Mesodermal cell (in vitro differentiated cells): ENCODE data around the gene KIAA1755.

Experiments used
- H3K27ac ChIP-seq: 2 replicates; pipeline ENCODE4 v1.7.0; 2013; ENCODE audit warnings: mild to moderate bottlenecking, low read depth, low read length, moderate library complexity; ENCODE audit not compliant: severe bottlenecking
- H3K36me3 ChIP-seq: 2 replicates; pipeline ENCODE4 v1.7.1; 2013; ENCODE audit warnings: mild to moderate bottlenecking, low read length, moderate library complexity; ENCODE audit not compliant: control insufficient read depth, insufficient read depth
- H3K4me1 ChIP-seq: one replicate; pipeline ENCODE4 v1.7.1; 2013; ENCODE audit warnings: mild to moderate bottlenecking, low read length; ENCODE audit not compliant: insufficient read depth, control insufficient read depth, poor library complexity, severe bottlenecking
- H3K4me3 ChIP-seq: 2 replicates; pipeline ENCODE4 v1.7.0; 2013; ENCODE audit warnings: low read length, control low read depth, mild to moderate bottlenecking; ENCODE audit not compliant: insufficient read depth, poor library complexity, severe bottlenecking; ENCODE audit errors: extremely low read depth
- H3K9me3 ChIP-seq: 2 replicates; pipeline ENCODE4 v1.7.1; 2013; ENCODE audit warnings: mild to moderate bottlenecking, low read length, moderate library complexity; ENCODE audit not compliant: control insufficient read depth
- WGBS, 2 experiments: methylation state at CpG; one replicate each; pipeline ENCODE4 v1.1.5; 2013; ENCODE audit warnings: missing lambda C conversion rate in 2 of 2; ENCODE audit not compliant: insufficient coverage in 2 of 2; 5-methylcytosine and 5-hydroxymethylcytosine counted together

The KIAA1755 gene

DNA sequence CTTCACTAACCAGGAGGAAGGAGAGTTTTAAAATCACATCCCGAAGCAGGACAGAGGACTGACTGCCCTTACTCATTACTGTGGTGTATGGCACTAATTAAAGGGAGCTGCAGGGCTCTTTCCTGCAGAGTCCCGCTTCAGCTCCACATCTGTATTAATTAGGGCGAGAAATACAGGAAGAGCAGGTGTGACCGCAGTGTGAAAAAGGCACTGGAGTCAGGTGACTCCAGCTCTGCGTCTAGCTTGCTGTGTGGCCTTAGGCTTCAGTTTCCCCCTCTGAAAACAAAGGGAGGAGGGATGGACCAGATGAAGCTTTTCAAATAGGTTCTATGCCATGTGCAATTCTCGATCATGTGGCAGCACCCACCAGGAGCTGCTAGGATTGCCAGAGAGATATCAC lies 34.0 kb downstream of the KIAA1755 start:
- 84 to 92% methylated on average over 5 of the region's 6 CpGs for WGBS, 2 experiments
- H3K27ac ChIP-seq: no peak overlapping the region

DNA sequence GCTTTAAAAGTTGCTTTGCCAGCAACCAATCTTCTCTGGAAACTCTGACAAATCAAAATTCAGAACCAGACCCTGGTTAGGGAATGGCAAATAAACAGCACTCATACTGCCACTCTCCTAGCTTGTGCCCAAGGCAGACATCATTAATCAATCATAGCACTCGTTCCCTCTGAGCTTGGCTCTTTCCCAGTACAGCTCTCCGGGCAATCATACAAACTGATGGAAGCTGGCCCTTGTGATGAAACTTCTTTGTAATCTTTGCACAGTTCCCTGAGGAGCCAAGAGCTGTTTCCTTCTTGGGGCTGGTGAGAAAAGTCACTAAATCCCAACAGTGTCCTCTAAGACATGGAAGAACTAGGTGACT lies 34.7 kb downstream of the KIAA1755 start:
- Histone ChIP-seq H3K27ac (no peak overlapping the region), H3K4me1 (no peaks in the 10 kb centered on the region), H3K9me3 (no peaks in the 10 kb centered on the region), H3K36me3 (no peaks in the 10 kb centered on the region), H3K4me3 (no peak overlapping the region)
- WGBS, 2 experiments: 79 to 87% methylated on average over 2 of the region's 2 CpGs

More for the DNA sequence above, 34.0 kb downstream of the KIAA1755 start:
- no peaks in the 10 kb centered on the region for H3K9me3 ChIP-seq
- H3K4me1 ChIP-seq: no peaks in the 10 kb centered on the region
- no peaks in the 10 kb centered on the region for H3K36me3 ChIP-seq
- H3K4me3 ChIP-seq: no peak overlapping the region

DNA sequence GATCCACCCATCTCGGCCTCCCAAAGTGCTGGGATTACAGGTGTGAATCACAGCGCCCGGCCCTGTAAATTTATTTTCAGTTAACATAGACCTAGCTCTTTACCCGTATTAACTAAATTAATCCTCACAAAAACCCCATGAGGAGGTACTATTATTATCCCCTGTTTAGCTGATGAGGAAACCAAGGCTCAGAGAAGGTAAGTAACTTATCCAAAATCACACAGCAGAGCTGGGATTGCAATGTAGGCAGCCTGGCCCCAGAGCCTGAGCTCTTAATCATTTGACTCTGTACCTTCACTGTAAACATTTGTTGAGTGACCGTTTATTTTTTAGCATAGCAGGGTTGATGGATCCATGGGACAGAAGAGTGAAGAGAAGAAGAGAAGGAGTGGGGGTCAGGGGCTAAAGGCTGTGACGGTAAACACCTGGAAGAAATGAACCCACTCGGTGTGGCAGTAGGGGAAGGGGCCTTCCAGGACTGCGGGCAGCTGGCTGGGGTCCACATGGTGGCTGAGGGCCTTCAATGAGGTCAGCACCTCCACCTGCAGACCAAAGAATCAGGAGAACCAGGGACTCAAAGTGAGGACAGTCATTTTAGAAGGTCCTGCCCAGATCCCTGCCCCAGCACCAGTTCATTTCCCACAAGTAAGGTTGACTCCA lies 35.2 kb downstream of the KIAA1755 start:
- Histone ChIP-seq H3K27ac (no peak overlapping the region), H3K9me3 (no peaks in the 10 kb centered on the region), H3K36me3 (no peaks in the 10 kb centered on the region), H3K4me1 (no peaks in the 10 kb centered on the region), H3K4me3 (no peak overlapping the region)
- 81 to 92% methylated on average over 5 to 7 of the region's 8 CpGs for WGBS, 2 experiments

DNA sequence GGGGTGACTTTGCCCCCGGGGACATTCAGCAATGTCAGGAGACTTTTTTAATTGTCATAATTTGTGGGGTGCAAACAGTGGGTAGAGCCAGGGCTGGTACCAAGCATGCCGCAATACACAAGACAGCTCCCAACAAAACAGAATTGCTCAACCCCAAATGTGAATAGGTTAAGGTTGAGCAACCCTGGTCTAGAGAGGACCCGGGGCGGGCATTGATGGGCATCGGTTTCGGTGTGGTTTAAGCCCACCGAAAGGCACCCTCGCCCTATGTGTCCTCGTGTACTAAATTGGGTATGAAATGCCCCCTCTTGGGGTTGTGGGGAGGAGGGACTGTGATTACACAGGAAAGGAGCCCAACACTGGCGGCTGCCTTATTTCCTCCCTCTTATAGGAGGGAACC lies 36.0 kb downstream of the KIAA1755 start:
- no peak overlapping the region for H3K4me3 ChIP-seq
- no peak overlapping the region for H3K27ac ChIP-seq
- WGBS, 2 experiments: 85 to 93% methylated on average over 6 to 7 of the region's 10 CpGs
- peaks cover under 1% of the 10 kb centered on the region for H3K4me1 ChIP-seq
- no peaks in the 10 kb centered on the region for H3K36me3 ChIP-seq
- H3K9me3 ChIP-seq: no peaks in the 10 kb centered on the region

DNA sequence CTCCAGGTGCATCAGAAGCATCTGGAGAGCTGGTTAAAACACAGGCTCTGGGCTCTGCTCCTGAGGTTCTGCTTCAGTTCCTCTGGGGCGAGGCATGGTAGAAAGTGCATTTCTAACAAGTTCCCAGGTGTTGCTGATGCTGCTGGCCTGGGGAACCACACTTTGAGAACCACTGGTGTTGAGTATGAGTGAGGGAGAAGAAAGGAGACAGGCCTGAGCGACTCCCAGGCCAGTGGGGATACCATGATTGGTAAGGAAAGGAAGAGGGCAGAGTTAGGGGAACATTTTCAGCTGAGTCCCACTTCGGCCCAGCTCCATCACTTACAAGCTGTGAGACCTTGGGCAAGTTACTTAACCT lies 36.8 kb downstream of the KIAA1755 start:
- Histone ChIP-seq H3K4me1 (peaks cover 7% of the 10 kb centered on the region), H3K27ac (no peak overlapping the region), H3K9me3 (no peaks in the 10 kb centered on the region), H3K4me3 (no peak overlapping the region), H3K36me3 (no peaks in the 10 kb centered on the region)
- 82 to 90% methylated on average over 2 of the region's 3 CpGs for WGBS, 2 experiments

DNA sequence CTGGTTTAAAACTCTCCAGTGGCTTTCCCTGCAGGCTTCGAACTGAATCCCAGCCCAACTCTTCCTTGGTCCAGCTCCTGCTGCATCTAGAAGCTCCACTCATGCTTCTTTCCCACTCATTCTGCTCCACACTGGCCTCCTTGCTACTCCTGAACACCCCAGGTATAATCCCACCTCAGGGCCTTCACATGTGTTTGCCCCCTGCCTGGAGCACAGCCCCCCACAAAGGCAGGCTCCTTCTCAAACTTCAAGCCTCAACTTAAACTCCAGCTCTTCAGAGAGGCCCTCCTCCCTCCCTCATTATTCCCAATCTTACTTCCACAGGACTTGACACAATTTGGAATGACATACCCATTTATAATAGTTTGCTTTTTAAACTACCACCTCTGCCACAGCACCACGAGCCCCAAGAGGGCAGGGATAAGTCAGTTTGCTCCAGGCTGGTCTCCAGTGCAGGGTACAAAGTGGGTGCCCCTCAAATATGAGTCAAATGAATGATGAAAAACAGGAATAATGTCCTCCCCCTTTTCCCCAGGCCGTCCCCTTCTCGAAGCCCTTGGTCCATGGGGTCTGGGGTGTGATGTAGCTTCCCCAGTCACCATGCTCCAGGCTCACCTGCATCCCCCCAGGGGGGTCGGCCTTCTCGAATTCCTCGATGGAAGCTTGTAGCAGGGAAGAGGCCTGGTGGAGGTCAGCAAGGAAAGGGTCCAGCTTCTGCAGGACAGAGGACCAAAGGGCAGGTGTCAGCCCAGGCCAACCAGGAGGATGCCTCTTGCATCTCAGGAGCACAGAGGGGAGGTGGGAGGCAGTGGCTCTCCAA lies 37.4 kb downstream of the KIAA1755 start:
- no peaks in the 10 kb centered on the region for H3K36me3 ChIP-seq
- no peak overlapping the region for H3K4me3 ChIP-seq
- H3K4me1 ChIP-seq: peaks cover 13% of the 10 kb centered on the region
- H3K27ac ChIP-seq: no peak overlapping the region
- H3K9me3 ChIP-seq: no peaks in the 10 kb centered on the region
- 25 to 68% methylated on average over 1 to 4 of the region's 7 CpGs for WGBS, 2 experiments

DNA sequence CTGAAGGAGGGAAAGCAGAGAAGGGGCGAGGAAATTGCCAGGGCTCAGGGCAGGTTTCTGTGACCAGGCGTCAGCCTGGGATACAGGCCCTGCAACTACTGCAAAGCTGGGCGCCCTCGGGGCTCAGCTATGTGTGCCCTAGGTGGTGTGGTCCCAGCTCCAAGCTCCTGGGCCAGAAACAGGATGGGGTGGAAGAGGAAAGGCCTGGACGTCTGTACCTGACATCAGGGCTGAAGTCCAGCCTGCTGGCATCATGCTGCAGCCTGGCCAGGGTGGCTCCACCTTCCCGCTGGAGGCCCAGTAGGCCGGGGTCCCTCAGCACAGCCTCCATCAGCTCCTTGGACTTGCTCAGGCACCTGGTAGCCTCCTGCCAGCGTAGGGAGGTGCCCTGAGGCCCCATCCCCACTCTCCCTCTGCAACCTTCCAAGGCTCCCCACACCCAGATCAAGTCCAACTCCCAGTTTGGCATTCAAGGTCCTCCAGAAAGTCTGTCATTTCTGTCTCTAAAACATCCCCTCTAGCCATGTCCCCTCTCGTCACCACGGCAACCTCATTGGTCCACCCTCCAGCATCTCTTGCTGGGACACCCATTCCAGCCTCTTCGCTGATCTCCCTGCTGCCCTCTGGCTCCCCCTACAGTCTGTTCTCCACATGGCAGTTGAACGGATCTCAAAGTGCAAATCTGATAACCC lies 38.2 kb downstream of the KIAA1755 start:
- WGBS, 2 experiments: 49 to 62% methylated on average over 9 to 12 of the region's 12 CpGs
- H3K9me3 ChIP-seq: no peaks in the 10 kb centered on the region
- H3K27ac ChIP-seq: no peak overlapping the region
- no peak overlapping the region for H3K4me3 ChIP-seq
- peaks cover 17% of the 10 kb centered on the region for H3K4me1 ChIP-seq
- no peaks in the 10 kb centered on the region for H3K36me3 ChIP-seq

DNA sequence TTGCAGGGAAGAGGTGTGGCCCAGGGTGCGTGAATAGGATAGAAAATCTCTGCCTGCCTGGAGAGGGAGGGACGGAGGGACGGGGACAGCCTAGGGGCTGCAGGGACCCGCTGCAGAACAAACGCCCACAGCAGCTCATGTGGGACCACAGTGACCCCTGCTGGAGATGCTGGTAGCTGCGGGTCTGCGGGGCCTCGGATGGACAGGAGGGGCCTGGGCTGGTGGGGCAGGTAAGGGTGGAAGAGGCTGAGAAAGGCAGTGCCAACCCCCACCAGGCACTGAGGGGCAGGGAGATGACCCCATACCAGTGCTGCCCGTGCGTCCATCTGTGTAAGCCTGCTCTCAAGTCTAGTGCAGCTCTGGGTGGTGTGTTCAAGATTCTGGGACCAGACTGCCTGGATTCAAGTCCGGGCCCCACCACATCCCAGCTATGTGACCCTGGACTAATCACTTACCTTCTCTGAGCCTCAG lies 39.4 kb downstream of the KIAA1755 start:
- no peak overlapping the region for H3K4me3 ChIP-seq
- no peaks in the 10 kb centered on the region for H3K36me3 ChIP-seq
- no peaks in the 10 kb centered on the region for H3K9me3 ChIP-seq
- WGBS, 2 experiments: 15 to 19% methylated on average over 8 of the region's 11 CpGs
- peaks cover 25% of the 10 kb centered on the region for H3K4me1 ChIP-seq
- no peak overlapping the region for H3K27ac ChIP-seq

DNA sequence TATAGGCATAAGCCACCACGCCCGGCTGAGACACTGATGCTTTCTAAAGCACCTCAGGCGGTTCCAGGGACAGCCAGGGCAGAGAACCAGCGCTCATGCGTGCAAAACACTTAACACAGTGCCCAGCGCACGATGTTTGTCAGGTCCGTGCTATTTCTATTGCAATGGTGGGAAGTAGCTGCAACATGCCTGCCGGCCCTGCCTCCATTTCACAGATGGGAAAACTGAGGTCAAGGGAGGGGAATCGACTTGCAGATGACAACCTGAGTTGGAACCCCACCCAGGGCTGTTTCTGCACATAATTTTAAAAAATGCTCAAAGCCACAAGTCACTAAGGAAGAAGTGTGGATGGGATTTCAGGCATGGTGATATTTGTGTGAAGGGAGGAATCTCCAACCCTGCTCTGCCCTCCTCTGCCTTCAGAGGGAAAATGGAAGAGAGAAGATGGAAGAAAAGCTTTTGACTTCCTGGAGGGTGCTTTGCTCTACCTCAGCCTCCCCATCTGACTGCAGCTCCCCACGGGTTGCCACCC lies 39.9 kb downstream of the KIAA1755 start:
- Histone ChIP-seq H3K4me1 (peaks cover 25% of the 10 kb centered on the region), H3K4me3 (no peak overlapping the region), H3K9me3 (no peaks in the 10 kb centered on the region), H3K27ac (no peak overlapping the region), H3K36me3 (no peaks in the 10 kb centered on the region)
- WGBS, 2 experiments: 80 to 83% methylated on average over 9 of the region's 11 CpGs

DNA sequence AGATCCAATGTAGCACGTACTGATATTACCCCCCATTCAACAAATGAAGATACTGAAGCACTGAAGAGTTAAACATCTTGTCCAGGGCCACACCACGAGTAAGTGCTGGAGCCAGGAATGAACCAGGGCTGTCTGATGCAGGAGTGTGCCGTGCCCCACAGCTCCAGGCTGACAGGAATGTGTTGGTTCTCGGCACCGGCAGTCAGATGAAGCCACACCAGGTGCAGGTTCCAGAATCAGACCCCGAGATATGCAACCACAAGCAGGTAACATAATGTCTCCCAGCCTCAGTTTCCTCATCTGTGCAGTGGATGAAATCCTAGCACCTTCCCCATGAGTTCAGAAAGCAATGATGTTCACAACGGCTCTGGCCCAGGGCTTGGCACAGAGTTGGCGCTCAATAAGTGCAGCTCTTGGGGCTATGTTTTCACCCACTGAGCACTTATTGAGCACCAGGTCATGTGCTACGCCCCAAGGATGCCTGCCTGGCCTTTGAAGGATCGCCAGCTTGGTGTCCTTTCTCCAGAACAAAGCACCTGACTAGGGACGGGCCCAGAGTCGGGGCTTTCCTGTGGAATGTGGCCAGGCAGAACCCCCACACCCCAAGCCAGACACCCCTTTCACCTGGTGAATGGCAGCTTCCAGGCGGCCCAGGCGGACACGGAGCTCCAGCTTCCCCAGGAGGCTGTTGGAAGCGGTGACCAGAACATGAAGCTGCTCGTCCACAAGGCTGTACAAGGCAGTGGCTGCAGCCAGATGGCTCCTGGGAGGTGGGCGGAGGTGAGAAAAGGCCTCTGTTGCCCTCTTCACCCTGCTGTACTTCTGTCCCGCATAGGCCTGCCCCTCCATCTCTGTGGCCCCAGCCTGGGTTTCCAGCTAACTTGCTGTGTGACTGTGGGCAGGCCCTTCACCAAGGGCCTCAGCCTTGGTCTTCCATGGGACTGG lies 41.3 kb downstream of the KIAA1755 start:
- Histone ChIP-seq H3K27ac (no peak overlapping the region), H3K4me1 (peaks cover 25% of the 10 kb centered on the region), H3K36me3 (no peaks in the 10 kb centered on the region), H3K4me3 (no peak overlapping the region), H3K9me3 (no peaks in the 10 kb centered on the region)
- WGBS, 2 experiments: 87 to 92% methylated on average over 15 to 16 of the region's 19 CpGs
